ENCODE data around the gene EDEM2.
A peak's percentile ranks its signal among the peaks of the same experiment; 100 is the strongest.

- TF ChIP-seq, protein P1, sequence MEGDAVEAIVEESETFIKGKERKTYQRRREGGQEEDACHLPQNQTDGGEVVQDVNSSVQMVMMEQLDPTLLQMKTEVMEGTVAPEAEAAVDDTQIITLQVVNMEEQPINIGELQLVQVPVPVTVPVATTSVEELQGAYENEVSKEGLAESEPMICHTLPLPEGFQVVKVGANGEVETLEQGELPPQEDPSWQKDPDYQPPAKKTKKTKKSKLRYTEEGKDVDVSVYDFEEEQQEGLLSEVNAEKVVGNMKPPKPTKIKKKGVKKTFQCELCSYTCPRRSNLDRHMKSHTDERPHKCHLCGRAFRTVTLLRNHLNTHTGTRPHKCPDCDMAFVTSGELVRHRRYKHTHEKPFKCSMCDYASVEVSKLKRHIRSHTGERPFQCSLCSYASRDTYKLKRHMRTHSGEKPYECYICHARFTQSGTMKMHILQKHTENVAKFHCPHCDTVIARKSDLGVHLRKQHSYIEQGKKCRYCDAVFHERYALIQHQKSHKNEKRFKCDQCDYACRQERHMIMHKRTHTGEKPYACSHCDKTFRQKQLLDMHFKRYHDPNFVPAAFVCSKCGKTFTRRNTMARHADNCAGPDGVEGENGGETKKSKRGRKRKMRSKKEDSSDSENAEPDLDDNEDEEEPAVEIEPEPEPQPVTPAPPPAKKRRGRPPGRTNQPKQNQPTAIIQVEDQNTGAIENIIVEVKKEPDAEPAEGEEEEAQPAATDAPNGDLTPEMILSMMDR (IDR thresholded peaks at IDR 0.05): peak; percentile 89
- TF ChIP-seq BCL3 (IDR thresholded peaks at IDR 0.05) (peak; percentile 77), POLR2A (IDR thresholded peaks at IDR 0.05; ENCODE audit: low read length) (peak; percentile 61), CEBPB (IDR thresholded peaks at IDR 0.05) (no peak), ESRRA (IDR thresholded peaks at IDR 0.05; ENCODE audit: borderline replicate concordance, low read length) (no peak), HDAC2 (IDR thresholded peaks at IDR 0.05) (no peak; the same call in 1 of the 2 replicates), RCOR1 (IDR thresholded peaks at IDR 0.05; ENCODE audit: low read depth, low read length) (no peak)
Observed at GRCh38 chr20:35092524-35093266, 54.4 kb downstream of the EDEM2 start, which contains the start of gene TRPC4AP.
